Mammary epithelial cell (primary cell): ENCODE measurements around the gene NHS.

ENCODE experiments used
- EZH2 ChIP-seq: IDR thresholded peaks from 2 replicates; pipeline ENCODE4 v1.6.1; 2012; ENCODE audit warnings: low read length, inconsistent platforms, borderline replicate concordance
- TF ChIP-seq, protein P1 (sequence below), 2 donors: IDR thresholded peaks in 1 of 2; conservative IDR thresholded peaks in 1 of 2; 2 replicates each; pipeline ENCODE4 v1.5.1; 2011 to 2012; ENCODE audit warnings: inconsistent platforms in 2 of 2, low read length in 2 of 2, mild to moderate bottlenecking in 2 of 2, control low read depth in 1 of 2, low read depth in 1 of 2; ENCODE audit not compliant: insufficient read depth in 1 of 2; ENCODE audit errors: extremely low read depth in 1 of 2

GRCh38 chrX:17535229-17535628 lies 160.2 kb downstream of the NHS start:
- TF ChIP-seq, protein P1, sequence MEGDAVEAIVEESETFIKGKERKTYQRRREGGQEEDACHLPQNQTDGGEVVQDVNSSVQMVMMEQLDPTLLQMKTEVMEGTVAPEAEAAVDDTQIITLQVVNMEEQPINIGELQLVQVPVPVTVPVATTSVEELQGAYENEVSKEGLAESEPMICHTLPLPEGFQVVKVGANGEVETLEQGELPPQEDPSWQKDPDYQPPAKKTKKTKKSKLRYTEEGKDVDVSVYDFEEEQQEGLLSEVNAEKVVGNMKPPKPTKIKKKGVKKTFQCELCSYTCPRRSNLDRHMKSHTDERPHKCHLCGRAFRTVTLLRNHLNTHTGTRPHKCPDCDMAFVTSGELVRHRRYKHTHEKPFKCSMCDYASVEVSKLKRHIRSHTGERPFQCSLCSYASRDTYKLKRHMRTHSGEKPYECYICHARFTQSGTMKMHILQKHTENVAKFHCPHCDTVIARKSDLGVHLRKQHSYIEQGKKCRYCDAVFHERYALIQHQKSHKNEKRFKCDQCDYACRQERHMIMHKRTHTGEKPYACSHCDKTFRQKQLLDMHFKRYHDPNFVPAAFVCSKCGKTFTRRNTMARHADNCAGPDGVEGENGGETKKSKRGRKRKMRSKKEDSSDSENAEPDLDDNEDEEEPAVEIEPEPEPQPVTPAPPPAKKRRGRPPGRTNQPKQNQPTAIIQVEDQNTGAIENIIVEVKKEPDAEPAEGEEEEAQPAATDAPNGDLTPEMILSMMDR (conservative IDR thresholded peaks at IDR 0.05 in 1 of 2, IDR thresholded peaks at IDR 0.05 in 1 of 2; ENCODE audit: extremely low read depth in 1 of 2, insufficient read depth in 1 of 2, low read depth in 1 of 2, low read length in 2 of 2), result peak; percentile 69 to 76
- TF ChIP-seq EZH2, result no peak
